HG03280 (cell line): ENCODE results near the gene TBC1D4.
"Not testable (repeated sequence)": the region's sequence is repeated elsewhere in the genome, so short reads cannot be mapped to it uniquely, and the experiment has no call there.

Experiments
- ATAC-seq: cut with Tn5 transposase; IDR thresholded peaks from one replicate; pipeline ENCODE4 v1.9.1; 2021; ENCODE audit warnings: mild to moderate bottlenecking, moderate library complexity; ENCODE audit not compliant: unreplicated experiment

TBC1D4 gene

DNA sequence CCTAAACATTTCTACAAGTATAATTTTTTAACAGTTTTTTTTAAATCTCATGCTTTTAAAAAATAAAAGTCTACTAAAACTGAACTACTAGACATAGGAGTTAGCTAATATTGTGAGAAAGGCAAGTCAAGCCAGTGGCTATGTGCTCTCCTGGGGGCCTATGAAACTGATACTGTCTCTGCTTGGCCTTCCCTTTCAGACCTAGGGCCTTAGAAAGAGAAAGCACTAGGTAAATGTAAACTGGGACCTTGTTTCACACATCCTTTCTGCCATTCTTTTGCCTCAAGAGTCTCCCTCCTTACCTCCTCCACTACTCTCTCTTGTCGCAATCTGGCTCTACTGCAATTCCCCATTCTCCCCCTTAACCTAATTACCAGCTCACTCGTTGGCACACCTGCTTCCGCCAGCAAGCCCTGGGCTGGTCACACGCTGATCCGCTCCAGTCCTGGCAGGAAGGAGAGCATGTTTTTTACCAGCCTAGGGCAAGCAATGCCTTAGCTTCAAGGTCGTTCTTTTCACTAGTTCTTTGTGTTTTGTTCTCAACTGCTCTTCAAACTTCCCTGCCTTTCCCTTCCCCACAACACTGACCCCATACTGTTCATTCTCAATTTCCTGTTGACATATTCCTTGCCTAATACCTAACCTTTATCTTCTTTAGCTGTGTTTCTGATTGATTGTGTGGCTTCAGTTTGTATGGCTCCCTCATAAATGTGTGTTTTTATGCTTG, 23.1 kb downstream of the TBC1D4 start:
- peak; percentile 100 for ATAC-seq

DNA sequence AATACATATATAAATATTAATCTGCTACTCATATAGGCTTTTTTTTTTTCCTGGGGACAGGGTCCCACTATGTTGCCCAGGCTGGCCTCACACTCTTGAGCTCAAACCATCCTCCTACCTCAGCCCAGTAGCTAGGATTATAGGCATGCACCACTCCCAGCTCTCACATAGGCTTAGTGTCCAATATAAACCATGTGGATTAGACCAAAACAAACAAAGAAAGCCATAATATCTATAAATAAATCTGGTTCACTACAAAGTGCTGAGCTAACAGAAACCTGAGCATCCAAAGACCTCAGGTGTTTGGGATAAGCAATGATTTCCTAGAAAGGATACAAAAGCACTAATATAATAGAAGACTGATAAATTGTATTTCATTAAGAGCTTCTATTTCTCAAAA, 26.0 kb downstream of the TBC1D4 start:
- no peak for ATAC-seq

DNA sequence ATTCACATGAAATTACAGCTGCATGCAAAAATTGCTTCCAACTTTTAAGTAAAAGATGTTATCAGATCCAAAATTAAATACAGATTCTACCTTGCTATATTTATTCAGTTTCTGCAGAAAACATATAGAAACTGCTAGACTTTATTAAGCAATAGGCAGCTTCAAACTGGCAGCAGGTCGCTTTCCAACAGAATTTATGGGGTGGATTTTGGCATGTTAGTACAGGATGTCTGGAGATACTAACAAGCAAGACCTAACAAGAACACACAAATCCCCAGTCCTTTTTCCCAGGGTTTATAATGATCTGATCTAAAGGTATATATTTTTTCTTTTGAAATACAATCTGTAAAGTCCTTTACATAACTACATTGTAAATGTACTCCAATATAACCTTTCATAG, 27.5 kb downstream of the TBC1D4 start:
- no peak for ATAC-seq

DNA sequence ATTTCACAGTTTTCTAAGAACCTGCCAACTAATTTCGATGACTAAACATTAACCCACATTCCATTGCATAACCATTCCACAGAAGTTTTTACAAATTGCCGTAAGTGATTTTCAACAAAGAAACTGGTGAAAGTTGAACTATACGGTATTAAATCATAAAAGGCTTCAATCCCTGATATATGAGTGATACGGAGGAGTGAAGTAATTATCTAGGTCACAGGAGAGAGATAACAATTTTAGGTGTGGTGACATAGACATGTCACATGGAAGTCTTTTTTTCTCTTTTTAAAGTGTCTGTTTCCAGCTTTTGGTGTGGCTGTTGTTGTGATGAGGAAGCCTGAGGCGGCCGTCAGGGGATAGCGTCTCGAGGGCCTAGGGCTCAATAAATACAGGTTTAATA, 29.4 kb downstream of the TBC1D4 start:
- ATAC-seq = no peak

DNA sequence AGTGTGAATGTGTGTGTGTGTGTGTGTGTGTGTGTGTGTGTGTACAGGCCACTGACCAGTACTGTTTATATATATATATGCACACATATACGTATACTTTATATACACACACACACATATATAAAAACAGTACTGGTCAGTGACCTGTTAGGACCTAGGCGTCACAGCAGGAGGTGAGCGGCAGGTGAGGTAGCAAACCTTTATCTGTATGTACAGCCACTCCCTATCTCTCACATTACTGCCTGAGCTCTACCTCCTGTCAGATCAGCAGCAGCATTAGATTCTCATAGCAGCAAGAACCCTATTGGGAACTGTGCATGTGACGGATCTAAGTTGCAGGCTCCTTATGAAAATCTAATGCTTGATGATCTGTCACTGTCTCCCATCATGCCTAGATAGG, 34.5 kb downstream of the TBC1D4 start:
- ATAC-seq = no peak

DNA sequence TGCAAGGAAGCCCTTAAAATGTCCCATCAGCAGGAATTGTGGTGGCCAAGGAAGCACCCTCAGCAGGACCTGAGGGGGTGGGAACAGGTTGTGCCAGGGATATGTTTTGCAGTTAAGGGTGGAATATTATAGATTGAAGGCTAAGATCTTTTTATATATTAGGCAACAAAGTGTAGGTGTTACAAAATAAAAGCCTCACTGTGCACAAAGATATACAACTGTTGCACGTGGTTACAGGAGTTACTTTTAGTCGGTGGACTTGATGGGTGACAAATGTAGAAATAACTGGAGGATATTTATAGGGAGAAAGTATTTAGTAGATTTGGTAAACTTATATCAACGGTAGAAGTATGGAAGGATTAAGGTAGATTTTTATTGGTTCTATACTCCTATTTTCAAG, 35.1 kb downstream of the TBC1D4 start:
- no peak for ATAC-seq

DNA sequence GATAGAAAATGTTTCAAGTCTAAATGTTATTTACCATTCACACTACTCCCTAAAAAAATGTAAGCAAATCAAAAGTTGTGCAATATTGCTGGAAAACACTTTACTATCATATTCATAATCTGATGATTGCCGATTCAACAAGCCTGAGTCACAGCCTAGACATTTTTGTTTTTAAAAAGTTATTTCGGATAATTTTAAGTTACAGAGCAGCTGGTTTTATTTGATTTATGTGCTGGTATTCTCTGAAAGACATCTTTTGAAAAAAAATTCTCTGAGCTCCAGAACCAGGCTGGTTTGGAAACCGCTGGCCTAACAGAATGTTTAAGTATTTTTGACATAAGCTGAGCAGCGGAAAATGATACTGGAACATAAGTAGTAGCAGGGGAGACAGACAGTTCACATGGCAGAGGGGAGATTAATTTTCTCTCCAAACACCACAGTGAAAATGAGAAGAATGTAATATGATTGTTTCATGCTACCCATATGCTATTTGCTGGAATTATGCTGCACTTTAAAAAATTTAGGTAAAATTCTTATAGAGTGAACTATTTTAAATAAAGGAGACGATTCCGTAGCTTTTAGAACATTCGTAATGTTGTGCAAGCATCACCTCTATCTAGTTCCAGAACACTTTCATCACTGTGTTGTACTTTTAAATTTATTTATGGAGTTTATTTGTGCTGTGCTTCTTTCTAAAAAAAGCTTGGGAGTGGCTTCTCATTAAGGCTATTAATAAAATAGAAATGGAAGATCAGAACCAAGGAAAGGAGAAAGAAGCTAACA, 36.1 kb downstream of the TBC1D4 start:
- ATAC-seq = no peak

DNA sequence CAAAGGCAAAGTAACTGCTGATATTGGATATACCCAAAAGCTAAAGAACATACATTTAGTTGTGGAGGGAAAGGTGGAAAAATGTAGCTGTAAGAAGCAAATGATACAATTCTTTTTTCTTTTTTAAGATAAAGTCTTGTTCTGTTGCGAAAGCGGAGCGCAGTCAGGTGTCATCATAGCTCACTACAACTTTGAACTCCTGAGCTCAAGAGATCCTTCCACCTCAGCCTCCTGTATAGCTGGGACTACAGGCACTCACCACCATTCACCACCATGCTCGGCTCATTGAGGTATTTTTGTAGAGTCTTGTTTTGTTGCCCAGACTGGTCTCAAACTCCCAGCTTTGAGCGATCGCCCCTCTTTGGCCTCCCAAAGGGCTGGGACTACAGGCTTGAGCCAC, 38.0 kb downstream of the TBC1D4 start:
- no peak for ATAC-seq

DNA sequence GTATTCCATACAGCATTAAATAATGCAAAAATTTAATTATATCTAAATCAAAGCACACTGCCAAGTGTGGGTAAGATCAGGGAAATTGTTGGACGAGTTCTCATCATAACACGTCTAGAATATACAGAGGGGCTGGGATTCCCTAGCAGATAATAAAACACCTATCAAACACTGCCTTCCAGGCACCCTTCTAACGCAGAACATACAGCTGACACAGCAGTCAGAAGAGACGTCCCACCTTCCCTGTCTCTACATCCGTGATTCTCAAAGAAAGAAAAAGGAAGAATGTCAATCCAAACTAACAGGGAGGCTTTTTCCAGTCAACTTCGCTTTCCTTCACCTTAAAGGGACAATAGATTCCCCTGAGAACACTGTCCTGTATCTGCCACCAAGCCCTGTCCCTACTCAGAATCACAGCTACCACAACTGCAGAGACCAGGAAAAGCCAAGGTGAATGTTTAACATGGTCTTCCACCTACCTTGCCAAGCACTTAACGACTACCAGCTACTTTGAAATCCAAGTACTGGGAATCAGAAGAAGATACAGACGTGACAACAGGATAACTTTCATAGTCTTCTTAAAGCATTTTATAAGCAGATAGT, 38.5 kb downstream of the TBC1D4 start:
- no peak for ATAC-seq

DNA sequence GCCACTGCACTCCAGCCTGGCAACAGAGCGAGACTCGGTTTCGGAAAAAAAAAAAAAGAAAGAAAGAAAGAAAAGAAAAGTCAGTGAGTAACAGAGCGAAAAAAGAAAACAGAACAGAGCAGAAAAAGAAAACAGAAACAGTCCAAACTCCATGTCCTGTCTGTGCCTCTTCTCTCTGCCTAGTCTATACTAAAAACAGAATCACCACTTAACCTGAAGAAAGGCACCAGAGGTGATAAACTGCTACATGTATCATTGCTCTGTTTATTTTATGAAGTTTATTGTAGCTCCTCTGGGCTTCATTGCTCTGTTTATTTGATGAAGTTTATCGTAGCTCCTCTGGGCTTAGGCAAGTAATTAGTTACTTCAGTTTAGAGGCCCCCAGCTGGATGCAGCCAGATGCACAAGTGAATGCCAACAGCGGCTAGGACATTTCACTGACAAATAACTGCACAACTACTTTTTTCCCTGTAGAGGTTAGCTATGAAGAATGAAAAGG, 39.2 kb downstream of the TBC1D4 start:
- no peak for ATAC-seq

DNA sequence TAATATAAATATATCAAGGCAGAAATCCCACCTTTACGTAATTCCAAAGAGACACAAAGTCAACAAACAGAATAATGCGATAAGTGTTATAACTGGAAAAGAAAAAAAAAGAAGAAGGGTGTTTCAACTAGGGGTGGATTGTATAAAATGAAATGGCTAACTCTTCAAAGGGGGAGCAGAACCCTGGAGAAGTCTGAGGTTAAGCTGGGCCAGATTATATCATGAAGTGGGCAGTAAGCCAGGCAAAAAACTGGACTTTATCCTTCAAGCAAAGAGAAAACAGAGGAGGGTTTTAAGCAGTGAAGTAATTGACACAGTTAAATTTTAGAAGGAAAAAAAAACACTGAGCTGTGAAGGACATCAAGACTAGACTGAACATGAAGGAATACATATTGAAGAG, 41.9 kb downstream of the TBC1D4 start:
- ATAC-seq = no peak

DNA sequence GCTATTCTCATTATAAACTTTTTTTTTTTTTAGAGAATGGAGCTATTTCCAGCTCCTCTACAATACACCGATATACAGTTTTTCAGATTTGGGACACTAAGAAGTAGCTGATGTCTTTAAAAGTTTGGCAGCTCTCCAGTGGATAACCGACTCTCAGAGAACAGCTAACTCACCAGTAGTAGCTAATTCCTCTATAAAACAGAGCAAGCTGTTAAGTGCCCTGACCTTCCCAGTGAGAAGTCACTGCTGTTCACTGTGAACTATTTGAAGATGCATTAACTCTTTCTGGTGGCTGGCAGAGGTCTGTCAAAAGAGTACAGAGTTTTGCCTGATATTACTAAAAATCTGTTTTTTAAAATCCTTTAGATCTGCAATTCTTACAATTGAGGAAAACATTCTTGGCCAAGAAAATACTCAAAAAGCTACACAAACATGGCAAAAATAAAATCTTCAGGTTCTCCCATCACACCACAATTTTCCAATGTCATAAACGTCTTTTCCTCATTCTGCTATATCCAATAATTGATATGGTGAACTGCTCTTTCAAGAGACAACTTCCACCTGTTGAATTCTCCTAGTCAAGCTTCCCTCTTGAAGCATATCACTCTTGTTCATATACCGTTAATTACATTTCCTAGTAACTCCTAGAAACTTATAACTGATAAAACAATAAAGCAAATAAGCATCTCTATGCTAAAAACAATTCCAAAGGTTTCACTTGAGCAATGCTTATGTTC, 44.2 kb downstream of the TBC1D4 start:
- no peak for ATAC-seq

DNA sequence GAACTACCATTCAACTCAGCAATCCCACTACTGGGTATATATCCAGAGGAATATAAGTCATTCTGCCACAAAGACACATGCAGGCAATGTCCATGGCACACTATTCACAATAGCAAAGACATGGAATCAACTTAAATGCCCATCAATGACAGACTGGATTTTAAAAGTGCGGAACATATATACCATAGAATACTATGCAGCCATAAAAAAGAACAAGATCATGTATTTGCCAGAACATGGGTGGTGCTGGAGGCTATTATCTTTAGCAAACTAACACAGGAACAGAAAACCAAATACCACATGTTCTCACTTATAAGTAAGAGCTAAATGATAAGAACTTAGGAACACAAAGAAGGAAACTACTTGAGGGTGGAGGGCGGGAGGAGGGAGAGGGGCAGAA, 47.8 kb downstream of the TBC1D4 start:
- not testable (repeated sequence) for ATAC-seq

DNA sequence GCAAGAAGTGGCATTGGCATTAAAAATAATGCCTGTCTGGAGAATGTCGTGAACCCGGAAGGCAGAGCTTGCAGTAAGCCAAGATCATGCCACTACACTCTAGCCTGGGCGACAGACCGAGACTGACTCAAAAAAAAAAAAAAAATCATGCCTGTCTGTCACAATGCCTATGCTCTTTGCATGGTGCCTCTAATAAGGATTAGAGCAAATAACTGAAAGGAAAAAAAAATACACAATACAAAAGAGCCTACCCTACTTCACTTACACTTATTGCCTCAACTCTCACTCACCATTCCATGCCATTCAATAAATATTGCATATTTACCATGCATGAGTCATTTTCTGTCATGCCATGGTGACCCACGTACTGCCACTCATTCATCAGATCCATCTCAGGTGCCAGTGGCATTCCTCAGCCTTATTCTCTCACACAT, 49.1 kb downstream of the TBC1D4 start:
- ATAC-seq = no peak

DNA sequence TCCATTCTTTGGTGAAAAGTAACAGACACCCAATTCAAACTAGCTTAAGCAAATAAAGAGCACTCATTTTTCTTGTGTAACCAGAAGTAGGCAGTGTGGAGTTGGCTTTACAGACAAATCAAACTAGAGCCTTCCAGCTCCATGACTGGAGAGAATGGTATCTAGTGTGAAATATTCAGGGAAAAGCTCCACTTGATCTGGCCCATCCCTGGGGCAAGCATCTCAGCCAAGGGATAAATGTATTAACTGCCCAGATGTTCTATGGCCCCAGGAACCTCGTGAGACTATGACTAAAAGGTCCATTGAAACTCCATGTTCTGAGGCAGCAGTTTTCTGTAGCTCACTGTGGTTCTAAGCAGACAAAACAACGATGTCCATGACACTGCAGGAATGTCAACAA, 49.9 kb downstream of the TBC1D4 start:
- ATAC-seq = no peak

DNA sequence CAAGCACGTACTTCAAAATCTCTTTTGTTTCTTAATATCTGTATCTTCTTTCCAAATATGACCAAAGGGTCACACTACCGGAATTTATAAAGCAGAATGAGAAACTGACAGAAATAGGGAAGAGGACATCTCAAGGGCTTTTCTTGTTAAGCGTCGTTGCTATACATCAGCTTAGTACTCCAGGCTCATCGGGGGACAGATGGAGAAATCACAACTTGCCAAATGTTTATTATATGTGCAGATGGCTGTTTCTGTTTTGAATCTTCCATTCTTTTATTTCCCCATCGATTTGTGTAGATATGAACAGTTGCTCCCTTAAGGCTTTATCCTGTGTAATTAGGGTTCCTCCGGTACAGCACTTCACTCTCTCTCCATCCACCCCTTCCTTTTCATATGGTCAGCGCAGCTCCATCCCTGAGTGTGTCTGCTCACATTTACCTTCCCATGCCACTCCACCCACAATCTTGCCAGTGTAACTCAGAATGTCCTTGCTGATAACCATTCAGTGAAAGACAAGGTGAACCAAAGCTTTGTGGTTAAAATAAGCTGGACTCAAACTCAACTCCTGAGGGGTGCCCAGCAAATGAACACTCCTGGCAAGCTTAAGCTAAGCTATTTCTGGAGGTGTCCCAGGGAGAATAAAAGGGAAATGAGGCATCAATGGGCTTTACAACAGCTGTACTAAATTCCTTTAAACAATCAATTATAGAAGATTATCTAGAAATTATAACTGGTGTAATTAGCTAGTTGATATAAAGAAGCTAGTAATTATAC, 51.3 kb downstream of the TBC1D4 start:
- ATAC-seq = no peak

DNA sequence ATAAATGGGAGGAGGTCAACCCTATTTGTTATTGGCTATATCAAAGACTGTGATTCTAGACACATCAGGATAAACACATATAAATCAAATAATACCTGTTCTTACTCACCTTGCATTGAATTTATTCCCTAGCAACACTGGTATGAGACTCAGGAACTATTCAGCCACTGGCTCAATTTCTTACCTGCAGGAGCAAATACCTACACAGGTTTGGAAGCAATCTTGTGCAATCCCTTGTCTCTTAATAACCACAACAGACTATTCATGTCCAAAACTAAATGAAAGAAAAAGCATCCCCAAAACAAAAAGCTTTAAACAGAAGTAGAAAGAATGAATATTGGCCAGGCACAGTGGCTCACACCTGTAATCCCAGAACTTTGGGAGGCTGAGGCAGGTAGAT, 55.5 kb downstream of the TBC1D4 start:
- no peak for ATAC-seq

DNA sequence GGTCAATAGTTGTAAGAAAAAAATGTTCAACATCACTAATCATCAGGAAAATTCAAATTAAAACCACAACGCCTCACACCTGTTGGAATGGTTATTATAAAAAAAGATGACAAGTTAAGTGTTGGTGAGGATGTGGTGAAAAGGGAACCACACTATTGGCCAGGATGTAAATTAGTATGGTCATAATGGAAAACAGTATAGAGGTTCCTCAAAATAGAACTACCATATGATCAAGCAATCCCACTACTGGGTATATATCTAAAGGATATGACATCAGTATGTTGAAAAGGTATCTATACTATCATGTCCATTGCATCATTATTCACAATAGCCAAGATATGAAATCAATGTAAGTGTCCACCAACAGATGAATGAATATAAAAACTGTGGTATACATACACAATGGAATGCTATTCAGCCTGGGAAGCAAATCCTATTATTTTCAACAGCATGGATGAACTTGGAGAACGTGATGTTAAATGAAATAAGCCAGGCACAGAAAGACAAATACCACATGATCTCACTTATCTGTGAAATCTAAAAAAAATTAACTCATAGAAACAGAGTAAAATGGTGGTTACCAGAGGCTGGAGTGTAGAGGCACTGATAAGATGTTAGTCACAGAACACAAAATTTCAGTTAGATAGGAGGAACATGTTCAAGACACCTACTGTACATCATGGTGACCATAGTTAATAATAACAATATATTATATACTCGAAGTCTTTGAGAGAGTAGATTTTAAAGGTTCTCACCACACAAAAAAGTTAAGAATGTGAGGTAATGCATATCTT, 56.6 kb downstream of the TBC1D4 start:
- ATAC-seq = peak; percentile 61

DNA sequence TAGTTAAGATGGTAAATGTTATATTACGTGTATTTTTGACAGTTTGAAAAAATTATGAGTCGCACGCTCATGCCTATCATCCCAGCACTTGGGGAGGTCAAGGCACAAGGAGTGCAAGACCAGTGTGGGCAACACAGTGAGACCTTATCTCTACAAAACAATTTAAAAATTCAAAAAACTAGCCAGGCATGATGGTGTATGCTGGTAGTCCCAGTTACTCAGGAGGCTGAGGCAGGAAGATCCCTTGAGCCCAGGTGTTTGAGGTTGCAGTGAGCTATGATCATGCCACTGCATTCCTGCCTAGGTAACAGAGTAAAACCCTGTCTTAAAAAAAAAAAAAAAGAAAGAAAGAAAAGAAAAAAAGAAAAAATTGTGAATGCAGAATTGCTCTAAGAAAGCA, 58.0 kb downstream of the TBC1D4 start:
- ATAC-seq = no peak

DNA sequence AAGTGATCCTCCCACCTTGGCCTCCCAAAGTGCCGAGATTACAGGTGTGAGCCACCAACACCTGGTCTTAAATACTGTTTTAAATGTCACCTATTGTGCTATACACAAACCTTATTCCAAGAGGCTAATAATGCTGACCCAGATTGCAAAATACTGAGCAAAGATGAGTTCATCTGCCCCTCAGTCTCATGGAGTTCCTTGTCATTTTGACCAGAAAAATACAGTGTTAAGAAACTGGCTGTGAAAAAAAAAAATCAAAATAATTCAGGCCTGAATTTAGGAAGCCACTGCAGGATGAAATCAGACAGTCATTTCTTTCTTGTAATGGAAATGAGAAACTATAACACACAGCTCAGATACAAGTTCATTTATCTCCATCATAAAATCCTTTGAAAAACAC, 59.9 kb downstream of the TBC1D4 start:
- no peak for ATAC-seq
